GM21717 (cell line): ENCODE data around the gene NACC1.

Experiments used
- ATAC-seq: cut with Tn5 transposase; IDR thresholded peaks from one replicate; pipeline ENCODE4 v1.9.1; 2021; ENCODE audit warnings: mild to moderate bottlenecking, moderate library complexity; ENCODE audit not compliant: unreplicated experiment

NACC1 gene

DNA sequence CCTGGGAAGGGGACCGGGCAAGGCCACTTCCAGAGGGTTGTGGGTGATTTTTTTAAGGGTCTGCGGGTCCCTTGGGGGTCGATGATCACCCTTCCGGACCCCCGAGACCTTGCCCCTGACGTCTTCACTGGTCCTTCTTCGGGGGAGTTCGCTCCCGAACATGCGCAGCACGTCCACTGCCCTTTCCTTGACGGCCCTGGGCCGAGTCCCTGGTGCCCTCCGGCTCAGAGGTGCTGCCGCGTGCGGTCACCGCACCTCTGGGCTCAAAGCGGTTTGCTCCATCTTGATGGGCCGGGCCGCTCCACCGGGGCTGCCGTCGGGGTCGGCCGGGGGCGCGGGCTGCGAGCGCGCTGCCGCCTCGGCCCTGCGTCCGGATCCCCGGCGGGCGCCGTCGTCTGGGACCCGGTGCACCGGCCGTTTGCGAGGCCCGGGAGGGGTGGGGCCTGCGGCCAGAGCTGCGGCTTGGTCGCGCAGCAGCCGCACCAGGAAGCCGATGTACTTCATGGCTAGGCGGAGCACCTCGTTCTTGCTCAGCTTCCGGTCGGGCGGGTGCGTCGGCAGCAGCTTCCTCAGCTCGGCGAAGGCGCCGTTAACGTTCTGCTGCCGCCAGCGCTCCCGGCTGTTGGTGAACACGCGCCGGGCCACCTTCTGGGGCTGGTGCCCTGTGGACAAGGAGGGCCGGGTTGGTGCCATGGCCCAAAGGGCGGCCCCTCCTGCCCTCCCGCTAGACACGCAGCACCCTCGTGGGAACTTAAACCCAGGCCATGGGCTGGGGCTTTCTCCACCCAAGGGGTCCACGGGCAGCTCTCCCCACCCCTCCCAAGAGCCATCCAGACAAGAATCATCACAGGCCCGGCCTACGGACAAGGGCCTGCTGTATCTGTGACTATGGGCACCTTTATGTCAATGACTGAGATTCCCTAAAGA is 18.7 kb upstream of the NACC1 start:
- no peak for ATAC-seq

DNA sequence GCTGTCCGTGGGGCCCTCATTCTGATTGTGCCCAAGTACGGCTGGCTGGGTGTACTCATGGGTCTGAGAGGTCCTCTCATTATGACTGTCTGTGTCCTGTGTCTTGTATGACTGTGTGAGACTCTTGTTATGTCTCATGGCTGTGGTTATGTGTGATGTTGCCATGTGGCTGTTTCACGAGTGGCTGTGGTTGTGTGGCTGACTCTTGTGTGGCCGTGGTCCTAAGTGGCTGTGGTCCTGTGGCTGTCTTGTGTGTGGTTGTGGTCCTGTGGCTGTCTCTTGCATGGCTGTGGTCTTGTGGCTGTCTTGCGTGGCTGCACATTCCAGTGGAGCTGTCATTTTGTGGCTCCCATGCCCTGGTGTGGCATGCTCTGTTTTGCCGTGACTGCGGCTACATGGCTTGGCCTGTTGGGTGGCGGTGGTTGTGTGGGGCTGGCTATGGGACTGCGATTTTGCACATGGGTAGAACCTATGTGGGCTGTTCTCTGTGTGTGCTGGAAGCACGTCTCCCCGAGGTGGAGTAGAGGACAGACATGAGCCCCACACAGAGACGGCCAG is 18.0 kb upstream of the NACC1 start:
- ATAC-seq: no peak

DNA sequence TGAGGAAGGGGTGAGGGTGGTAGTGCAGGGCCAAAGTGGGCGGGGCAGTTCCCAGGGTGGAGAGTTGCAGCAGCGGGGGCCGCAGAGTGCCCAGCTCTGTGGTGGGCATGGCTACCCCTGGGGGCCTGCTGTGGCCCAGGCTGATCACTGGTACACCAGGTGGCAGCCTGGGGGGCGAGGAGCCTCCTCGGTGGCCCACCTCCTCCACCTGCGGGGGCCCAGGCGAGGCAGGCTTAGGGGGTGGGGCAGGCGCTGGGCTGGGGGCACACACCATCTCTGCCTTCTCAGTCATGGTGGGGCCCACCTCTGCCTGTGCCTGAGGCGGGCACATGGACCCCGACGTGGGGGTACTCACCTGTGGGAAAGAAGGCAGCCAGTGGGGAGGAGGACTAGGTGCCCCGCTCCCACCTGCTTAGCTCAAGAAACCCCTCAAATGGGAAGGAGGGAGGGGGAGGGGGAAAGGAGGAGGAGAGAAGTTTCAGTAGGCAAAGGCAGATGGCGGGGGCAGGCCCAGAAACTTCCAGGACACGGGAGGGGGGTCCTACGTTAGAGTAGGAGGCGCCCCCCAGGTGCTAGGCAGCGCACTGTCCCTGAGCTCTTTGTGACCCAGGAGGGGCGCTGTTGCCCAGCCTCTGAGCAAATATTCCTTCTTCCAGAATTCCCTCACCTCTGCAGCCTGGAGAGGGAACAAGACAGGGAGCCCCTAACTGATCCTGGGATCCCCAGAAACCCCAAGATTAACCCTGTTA is 17.0 kb upstream of the NACC1 start:
- no peak for ATAC-seq

- ATAC-seq: no peak
These were observed 16.3 kb upstream of the NACC1 start for GRCh38 chr19:13101590-13102415.

- ATAC-seq: no peak
These were observed 15.7 kb upstream of the NACC1 start for GRCh38 chr19:13102416-13102665.

DNA sequence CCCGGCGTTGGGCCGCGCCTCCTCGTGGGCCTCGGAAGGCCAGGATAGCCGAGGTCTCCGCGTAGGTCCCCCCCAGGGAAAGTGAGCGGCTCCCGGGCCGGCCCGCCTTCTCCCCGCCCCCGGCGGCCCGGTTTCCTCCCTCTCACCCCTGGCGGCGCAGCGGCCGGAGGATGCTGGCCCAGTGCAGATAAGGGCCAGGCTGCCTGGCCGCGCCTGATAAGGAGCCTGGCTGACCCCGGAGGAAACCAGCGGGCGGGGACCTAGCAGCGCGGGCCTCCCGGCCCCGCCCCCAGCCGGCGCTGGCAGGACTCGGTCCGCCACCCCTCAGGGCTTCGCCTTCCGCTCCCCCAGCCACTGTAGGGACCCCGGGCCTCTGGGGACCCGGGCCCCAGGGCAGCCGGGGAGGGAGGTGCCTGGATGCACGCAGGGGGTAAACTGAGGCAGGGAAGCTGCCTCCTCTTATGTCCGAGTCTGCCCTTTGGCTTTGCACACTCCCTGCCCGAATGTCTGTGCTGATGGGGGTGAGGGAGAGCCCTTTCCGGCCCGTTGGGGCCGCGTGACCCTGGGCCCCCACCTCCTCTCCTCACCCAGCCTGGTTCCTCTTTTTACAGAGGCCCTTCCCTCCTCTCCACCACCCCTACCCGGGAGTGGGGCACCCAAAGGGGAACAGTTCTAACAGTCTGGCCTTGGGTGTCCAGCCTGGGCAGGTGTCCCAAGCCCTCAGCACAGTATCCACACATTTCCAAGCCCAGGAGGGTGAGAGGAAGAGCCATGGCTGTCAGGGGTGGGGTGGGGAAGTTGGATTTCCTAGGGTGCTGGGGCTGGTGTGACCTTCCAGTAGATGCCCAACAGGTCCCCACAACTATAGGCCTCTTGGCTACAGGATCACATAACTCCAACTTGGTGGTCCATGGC is 15.1 kb upstream of the NACC1 start, which contains the start of gene LYL1:
Gene LYL1 (minus strand): TSS at position 193 of the 915 bp plus-strand sequence. CDS start 1,687 bp downstream, outside the sequence.
- no peak for ATAC-seq

- ATAC-seq: no peak
These were observed 14.3 kb upstream of the NACC1 start for GRCh38 chr19:13103581-13104359.

GRCh38 chr19:13104360-13104847 is 13.7 kb upstream of the NACC1 start:
- no peak for ATAC-seq

- ATAC-seq: no peak
These were observed 13.0 kb upstream of the NACC1 start for GRCh38 chr19:13104848-13105711.

- no peak for ATAC-seq
These were observed 8.5 kb upstream of the NACC1 start for GRCh38 chr19:13109361-13110098.

DNA sequence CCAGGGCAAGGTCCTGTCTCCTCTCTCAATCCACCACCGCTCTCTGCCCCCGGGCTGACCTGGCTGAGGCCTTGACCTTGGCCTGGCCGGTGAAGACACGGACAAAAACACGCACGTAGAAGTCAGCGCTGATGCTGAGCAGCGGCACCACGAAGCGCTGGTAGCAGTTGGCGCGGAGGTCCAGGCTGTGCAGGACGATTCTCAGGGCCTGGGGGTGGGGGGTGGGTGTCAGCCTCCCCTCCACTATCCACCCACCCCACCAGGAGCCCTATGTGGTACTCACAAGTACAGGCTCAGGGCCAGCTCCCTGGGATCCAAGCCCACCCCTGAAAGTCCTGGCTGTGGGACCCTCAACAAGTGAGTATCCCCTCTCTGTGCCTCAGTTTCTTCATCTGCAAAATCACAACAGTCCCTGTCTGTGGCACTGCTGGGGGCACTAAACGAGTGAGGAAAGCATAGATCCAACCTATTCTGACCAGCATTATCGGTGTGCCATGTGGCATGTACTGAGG is 7.9 kb upstream of the NACC1 start:
- ATAC-seq: no peak

DNA sequence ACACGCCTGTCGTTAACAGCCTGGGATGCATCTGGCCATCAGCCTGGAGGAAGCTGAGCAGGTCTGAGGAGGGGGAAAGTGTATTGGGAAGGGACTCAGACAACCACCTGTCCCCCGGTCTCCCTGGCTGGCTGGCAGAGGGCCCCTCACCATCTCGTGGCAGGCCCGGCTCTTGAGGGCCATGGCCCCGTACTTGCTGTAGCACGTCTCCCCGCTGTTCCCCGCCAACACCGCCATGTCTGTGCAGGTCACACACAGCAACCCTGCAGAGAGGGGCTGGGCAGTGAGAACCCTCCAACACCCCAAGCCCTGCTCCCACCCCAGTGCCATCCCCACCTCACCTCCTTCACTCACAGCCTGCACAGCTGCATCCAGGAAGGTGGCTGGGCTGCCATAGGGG is 5.5 kb upstream of the NACC1 start:
- no peak for ATAC-seq

DNA sequence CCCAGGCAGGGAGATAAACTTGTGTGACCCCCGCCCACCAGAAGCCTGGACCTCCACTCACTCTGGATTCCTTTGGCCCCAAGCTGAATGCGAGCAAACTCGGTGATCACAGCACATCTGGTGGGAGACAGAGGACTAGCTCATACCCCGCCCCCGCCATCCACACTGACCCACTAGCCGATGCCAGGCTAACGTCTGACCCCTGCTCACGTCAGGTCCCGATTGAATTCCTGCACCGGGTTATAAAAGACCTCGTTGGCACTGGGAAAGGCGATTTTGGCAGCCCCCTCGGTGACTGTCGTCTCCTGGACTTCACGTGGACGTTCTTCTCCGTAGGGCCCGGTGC is 2.2 kb upstream of the NACC1 start:
- no peak for ATAC-seq

- ATAC-seq: peak; percentile 42
These were observed 1.5 kb upstream of the NACC1 start, which contains the start of gene TRMT1 for GRCh38 chr19:13116282-13117175. Gene TRMT1, minus strand, starts transcription at chr19:13116740. Its CDS starts 341 bp downstream, at chr19:13116399.

- no peak for ATAC-seq
These were observed 790 bp upstream of the NACC1 start for GRCh38 chr19:13117176-13117771.
